Hypothalamus (tissue), 51 donors: ENCODE measurements around the gene LIN37.
A peak's percentile ranks its signal among the peaks of the same experiment; 100 is the strongest.
"Not testable (repeated sequence)": the region's sequence is repeated elsewhere in the genome, so short reads cannot be mapped to it uniquely, and the experiment has no call there.

ENCODE experiments used
- DNase-seq, 51 donors: peaks; one replicate each; lab custom pipeline; 2025; lab: John Stamatoyannopoulos, UW

LIN37 gene

GRCh38 chr19:35718345-35719041 is 29.9 kb upstream of the LIN37 start:
- DNase-seq: peak in 22 of 51 donors; percentile 6 to 59 (median 28)

DNA sequence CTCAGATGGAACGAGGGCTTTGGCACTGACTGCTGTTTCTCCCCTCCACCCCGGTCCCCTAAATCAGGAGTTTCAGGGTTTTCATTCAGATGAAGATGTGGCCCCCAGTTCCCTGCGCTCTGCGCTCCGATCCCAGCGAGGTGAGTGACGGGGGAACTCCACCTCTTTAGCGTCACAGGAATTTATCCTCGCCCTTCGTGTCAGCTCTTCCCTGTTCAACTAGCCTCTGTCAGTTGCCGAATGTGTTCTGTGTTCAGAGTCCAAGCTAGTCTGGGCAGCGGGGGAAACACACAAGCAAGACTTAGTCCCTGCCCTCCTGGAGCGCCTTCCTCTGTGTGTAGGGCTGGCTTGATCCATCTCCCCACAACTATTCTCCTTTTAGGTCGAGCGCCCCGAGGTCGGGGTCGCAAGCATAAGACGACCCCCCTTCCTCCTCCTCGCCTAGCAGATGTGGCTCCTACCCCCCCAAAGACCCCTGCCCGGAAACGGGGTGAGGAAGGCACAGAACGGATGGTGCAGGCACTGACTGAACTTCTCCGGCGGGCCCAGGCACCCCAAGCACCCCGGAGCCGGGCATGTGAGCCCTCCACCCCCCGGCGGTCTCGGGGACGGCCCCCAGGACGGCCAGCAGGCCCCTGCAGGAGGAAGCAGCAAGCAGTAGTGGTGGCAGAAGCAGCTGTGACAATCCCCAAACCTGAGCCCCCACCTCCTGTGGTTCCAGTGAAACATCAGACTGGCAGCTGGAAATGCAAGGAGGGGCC is 28.8 kb upstream of the LIN37 start:
- no peak for DNase-seq

DNA sequence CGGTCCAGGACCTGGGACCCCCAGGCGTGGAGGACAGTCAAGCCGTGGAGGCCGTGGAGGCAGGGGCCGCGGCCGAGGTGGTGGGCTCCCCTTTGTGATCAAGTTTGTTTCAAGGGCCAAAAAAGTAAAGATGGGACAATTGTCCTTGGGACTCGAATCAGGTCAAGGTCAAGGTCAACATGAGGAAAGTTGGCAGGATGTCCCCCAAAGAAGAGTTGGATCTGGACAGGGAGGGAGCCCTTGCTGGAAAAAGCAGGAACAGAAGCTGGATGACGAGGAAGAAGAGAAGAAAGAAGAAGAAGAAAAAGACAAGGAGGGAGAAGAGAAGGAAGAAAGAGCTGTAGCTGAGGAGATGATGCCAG is 28.2 kb upstream of the LIN37 start:
- no peak for DNase-seq

DNA sequence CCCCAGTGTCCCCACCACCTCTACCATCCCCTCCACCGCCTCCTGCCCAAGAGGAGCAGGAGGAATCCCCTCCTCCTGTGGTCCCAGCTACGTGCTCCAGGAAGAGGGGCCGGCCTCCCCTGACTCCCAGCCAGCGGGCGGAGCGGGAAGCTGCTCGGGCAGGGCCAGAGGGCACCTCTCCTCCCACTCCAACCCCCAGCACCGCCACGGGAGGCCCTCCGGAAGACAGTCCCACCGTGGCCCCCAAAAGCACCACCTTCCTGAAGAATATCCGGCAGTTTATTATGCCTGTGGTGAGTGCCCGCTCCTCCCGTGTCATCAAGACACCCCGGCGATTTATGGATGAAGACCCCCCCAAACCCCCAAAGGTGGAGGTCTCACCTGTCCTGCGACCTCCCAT is 27.7 kb upstream of the LIN37 start:
- no peak for DNase-seq

GRCh38 chr19:35721374-35721773 is 27.0 kb upstream of the LIN37 start:
- DNase-seq: no peak

DNA sequence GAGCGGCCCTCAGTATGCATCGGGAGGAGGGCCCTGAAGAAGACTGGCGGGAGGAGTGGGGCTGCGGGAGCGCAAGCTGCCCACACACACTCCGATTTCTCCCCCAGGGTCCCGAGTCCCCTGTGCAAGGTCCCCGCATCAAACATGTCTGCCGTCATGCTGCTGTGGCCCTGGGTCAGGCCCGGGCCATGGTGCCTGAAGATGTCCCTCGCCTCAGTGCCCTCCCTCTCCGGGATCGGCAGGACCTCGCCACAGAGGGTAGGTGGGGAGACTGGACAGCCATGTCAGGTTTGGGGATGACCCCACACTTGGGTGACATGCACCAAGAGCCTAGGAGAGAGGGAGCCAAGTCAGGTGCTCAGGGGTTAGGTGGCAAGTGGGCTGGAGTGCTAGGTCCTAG is 25.9 kb upstream of the LIN37 start:
- DNase-seq: no peak

GRCh38 chr19:35722897-35723296 is 25.5 kb upstream of the LIN37 start:
- DNase-seq: no peak

GRCh38 chr19:35723671-35724070 is 24.7 kb upstream of the LIN37 start:
- DNase-seq: no peak

GRCh38 chr19:35724132-35724531 is 24.2 kb upstream of the LIN37 start:
- DNase-seq: not testable (repeated sequence)

DNA sequence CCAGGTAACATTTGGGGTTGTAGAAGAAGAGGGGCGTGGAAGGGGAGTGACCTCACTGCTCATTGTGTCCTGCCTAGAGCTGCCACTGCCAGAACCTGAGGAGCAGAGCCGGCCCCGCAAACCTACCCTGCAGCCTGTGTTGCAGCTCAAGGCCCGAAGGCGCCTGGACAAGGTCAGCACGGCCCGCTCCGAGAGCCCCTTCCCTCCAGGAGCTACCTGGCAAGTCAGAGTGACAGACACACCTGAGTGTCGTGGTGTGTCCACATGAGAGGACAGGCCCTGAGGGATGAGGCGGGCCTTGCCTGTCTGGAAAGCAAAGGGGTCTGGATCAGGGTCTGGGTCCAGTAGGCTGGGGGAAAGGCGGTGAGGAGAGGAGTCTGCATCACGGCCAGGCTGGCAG is 23.8 kb upstream of the LIN37 start:
- DNase-seq: no peak

GRCh38 chr19:35725216-35725861 is 23.0 kb upstream of the LIN37 start:
- DNase-seq: no peak

- no peak for DNase-seq
Observed at GRCh38 chr19:35727053-35727955, 21.1 kb upstream of the LIN37 start.

DNA sequence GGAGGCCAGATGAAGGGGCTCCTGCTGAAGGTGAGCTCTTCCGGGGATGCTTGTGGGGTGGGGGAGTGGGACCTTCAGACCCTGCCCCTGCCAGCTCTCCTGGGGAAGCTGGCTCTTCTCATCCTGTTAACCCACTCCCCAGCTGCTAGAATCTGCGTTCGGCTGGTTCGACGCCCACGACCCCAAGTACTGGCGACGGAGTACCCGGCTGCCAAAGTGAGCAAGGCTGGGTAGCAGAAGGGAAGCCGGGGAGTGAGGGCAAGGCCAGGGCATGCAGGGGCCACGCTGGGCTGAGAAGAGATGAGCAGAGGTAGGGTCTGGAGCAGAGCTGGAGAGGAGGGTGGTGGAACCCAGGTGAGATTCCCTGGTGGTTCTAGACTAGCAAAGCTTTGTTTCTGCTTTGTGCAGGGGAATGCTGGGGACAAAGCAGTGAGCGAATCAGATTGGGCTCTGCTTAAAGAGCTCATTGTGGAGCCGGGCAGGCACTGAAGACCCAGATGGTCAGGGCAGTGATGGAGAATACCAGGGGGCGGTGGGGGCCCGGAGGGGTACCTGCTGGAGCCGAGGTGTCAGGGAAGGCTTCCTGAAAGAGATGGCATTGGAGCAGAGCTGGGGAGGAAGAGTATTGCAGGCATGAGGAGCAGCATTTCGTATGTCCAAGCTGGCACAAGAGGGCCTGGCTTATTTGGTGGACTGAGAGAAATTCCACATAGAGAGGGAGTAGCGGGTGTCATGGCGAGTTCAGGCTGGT is 20.2 kb upstream of the LIN37 start:
- no peak for DNase-seq

GRCh38 chr19:35729021-35729420 is 19.4 kb upstream of the LIN37 start:
- no peak for DNase-seq

- DNase-seq: no peak
Observed at GRCh38 chr19:35729763-35730162, 18.6 kb upstream of the LIN37 start.

DNA sequence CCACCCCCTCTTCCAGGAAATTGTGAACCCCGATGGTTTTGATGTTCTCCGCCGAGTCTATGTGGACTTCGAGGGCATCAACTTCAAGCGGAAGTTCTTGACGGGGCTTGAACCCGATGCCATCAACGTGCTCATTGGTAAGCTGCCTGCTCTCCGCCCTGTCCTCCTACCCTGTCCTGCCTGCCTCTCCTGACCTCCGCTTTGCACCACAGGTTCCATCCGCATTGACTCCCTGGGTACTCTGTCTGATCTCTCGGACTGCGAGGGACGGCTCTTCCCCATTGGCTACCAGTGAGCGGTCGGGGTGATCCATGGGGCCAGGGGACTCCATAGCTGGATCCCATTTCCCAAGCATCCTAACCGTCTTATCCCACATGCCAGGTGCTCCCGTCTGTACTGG is 18.1 kb upstream of the LIN37 start:
- no peak for DNase-seq

GRCh38 chr19:35731353-35731752 is 17.0 kb upstream of the LIN37 start:
- no peak for DNase-seq

DNA sequence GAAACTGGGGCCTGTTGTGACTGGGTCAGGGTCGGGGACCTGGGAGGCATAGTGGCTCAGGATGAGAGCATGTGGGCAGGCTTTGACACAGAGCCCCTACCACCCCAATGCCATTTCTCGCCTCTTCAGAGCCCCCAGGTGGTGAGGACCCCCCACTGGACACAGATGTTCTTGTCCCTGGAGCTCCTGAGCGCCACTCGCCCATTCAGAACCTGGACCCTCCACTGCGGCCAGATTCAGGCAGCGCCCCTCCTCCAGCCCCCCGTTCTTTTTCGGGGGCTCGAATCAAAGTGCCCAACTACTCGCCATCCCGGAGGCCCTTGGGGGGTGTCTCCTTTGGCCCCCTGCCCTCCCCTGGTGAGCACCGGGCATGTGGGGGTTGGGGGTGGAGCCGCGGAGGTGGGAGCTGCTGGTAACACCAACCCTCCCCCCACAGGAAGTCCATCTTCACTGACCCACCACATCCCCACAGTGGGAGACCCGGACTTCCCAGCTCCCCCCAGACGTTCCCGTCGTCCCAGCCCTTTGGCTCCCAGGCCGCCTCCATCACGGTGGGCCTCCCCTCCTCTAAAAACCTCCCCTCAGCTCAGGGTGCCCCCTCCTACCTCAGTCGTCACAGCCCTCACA is 16.5 kb upstream of the LIN37 start:
- no peak for DNase-seq

DNA sequence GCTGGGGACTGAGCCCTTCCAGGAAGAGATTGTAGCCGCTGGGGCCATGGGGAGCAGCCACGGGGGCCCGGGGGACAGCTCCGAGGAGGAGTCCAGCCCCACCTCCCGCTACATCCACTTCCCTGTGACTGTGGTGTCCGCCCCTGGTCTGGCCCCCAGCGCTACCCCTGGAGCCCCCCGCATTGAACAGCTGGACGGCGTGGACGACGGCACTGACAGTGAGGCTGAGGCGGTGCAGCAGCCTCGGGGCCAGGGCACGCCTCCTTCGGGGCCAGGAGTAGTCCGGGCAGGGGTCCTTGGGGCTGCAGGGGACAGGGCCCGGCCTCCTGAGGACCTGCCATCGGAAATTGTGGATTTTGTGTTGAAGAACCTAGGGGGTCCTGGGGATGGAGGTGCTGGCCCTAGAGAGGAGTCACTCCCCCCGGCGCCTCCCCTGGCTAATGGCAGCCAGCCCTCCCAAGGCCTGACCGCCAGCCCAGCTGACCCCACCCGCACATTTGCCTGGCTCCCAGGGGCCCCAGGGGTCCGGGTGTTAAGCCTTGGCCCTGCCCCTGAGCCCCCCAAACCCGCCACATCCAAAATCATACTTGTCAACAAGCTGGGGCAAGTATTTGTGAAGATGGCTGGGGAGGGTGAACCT is 15.7 kb upstream of the LIN37 start:
- DNase-seq: no peak
